ENCODE results near the gene RIBC2. TPM values are rescaled to one million over a fixed set of nuclear protein-coding genes. Genes with fewer than 3 reads are reported as not detected.

RIBC2 gene
- total and polyA plus RNA-seq, 2 of the 13 experiments (the other 11 are each of a cell fraction or from before 2014, with no cell fraction given): 0.55 TPM; not detected in 1

DNA sequence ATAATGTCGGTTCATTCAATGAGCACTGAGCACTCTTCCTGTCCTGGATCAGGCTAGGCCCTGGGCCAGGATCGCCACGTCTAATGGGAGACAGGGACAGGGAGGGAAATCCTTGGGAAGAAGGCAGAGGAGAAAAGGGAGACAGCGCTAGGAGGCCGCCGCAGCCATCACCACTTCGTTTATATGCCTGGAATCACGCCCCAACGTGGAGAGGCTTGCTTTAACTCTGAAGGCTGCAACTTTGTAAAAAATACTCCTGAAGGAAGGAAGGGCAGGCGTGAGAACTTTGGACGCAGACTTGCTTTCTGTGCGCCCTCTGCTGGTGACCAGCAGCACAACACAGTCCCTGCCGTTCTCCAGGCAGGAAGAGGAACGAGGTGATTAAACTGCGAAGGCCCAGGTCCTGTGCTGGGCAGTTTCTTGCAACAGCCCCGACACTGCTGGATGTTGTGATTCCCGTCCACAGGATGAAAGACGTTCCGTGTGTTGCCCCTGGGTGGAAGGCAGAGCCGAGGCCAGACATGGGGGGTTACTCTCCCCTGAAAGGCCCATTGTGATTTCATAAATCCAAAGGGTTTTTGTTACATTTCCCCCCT is 22.1 kb downstream of the RIBC2 start (continued):
- TF ChIP-seq, protein P1, sequence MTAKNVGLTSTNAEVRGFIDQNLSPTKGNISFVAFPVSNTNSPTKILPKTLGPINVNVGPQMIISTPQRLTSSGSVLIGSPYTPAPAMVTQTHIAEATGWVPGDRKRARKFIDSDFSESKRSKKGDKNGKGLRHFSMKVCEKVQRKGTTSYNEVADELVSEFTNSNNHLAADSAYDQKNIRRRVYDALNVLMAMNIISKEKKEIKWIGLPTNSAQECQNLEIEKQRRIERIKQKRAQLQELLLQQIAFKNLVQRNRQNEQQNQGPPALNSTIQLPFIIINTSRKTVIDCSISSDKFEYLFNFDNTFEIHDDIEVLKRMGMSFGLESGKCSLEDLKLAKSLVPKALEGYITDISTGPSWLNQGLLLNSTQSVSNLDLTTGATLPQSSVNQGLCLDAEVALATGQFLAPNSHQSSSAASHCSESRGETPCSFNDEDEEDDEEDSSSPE (CRISPR knock-in tag; IDR thresholded peaks at IDR 0.05): peak; percentile 47; the same call in 1 of the 2 replicates
- TF ChIP-seq, protein P2, sequence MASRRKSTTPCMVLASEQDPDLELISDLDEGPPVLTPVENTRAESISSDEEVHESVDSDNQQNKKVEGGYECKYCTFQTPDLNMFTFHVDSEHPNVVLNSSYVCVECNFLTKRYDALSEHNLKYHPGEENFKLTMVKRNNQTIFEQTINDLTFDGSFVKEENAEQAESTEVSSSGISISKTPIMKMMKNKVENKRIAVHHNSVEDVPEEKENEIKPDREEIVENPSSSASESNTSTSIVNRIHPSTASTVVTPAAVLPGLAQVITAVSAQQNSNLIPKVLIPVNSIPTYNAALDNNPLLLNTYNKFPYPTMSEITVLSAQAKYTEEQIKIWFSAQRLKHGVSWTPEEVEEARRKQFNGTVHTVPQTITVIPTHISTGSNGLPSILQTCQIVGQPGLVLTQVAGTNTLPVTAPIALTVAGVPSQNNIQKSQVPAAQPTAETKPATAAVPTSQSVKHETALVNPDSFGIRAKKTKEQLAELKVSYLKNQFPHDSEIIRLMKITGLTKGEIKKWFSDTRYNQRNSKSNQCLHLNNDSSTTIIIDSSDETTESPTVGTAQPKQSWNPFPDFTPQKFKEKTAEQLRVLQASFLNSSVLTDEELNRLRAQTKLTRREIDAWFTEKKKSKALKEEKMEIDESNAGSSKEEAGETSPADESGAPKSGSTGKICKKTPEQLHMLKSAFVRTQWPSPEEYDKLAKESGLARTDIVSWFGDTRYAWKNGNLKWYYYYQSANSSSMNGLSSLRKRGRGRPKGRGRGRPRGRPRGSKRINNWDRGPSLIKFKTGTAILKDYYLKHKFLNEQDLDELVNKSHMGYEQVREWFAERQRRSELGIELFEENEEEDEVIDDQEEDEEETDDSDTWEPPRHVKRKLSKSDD (CRISPR knock-in tag; IDR thresholded peaks at IDR 0.05; ENCODE audit: low read depth): no peak
- TF ChIP-seq FOXC1 (CRISPR knock-in tag; IDR thresholded peaks at IDR 0.05; ENCODE audit: borderline replicate concordance): peak; percentile 71; the same call in 1 of the 2 replicates
- TF ChIP-seq ZFY (CRISPR knock-in tag; IDR thresholded peaks at IDR 0.05): peak; percentile 81
- 0 out of 2 replicates have a peak, but pooled peaks have one; percentile 45 for TF ChIP-seq ZMYM3 (CRISPR knock-in tag; IDR thresholded peaks at IDR 0.05)
- TF ChIP-seq, protein P3, sequence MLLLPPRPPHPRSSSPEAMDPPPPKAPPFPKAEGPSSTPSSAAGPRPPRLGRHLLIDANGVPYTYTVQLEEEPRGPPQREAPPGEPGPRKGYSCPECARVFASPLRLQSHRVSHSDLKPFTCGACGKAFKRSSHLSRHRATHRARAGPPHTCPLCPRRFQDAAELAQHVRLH (CRISPR knock-in tag; IDR thresholded peaks at IDR 0.05; ENCODE audit: borderline replicate concordance, low read depth): peak; percentile 32; the same call in 1 of the 2 replicates
- TF ChIP-seq ZNF550 (CRISPR knock-in tag; IDR thresholded peaks at IDR 0.05; ENCODE audit: borderline replicate concordance): no peak
- TF ChIP-seq, protein P4, sequence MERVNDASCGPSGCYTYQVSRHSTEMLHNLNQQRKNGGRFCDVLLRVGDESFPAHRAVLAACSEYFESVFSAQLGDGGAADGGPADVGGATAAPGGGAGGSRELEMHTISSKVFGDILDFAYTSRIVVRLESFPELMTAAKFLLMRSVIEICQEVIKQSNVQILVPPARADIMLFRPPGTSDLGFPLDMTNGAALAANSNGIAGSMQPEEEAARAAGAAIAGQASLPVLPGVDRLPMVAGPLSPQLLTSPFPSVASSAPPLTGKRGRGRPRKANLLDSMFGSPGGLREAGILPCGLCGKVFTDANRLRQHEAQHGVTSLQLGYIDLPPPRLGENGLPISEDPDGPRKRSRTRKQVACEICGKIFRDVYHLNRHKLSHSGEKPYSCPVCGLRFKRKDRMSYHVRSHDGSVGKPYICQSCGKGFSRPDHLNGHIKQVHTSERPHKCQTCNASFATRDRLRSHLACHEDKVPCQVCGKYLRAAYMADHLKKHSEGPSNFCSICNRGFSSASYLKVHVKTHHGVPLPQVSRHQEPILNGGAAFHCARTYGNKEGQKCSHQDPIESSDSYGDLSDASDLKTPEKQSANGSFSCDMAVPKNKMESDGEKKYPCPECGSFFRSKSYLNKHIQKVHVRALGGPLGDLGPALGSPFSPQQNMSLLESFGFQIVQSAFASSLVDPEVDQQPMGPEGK (CRISPR knock-in tag; IDR thresholded peaks at IDR 0.05): peak; percentile 53; the same call in 1 of the 2 replicates
- TF ChIP-seq, protein P5, sequence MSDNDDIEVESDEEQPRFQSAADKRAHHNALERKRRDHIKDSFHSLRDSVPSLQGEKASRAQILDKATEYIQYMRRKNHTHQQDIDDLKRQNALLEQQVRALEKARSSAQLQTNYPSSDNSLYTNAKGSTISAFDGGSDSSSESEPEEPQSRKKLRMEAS (IDR thresholded peaks at IDR 0.05): peak; percentile 71; the same call in 1 of the 2 replicates
- TF ChIP-seq ZNF607 (CRISPR knock-in tag; IDR thresholded peaks at IDR 0.05; ENCODE audit: borderline replicate concordance): 0 out of 2 replicates have a peak, but pooled peaks have one; percentile 48
- no peak for TF ChIP-seq HDAC6 (IDR thresholded peaks at IDR 0.05; ENCODE audit: low read depth, low read length)
- no peak for TF ChIP-seq NPAS2 (CRISPR knock-in tag; IDR thresholded peaks at IDR 0.05; ENCODE audit: borderline replicate concordance)
- 0 out of 2 replicates have a peak, but pooled peaks have one; percentile 65 for TF ChIP-seq CBX5 (CRISPR knock-in tag; IDR thresholded peaks at IDR 0.05; ENCODE audit: borderline replicate concordance)
- no peak for TF ChIP-seq ZFP82 (CRISPR knock-in tag; IDR thresholded peaks at IDR 0.05; ENCODE audit: borderline replicate concordance)
- TF ChIP-seq HNF4A (CRISPR knock-in tag; IDR thresholded peaks at IDR 0.05): peak; percentile 93

All from HepG2 (cell line).